NCI-H82 treated with DMSO at 0.1 percent for 48 hours (cell line): ENCODE measurements around the gene RALY.

Source experiments
- DNase-seq: peaks from one replicate; lab custom pipeline; 2025; ENCODE audit not compliant: unreplicated experiment; lab: John Stamatoyannopoulos, UW

RALY gene

GRCh38 chr20:34075647-34076046 is 81.9 kb downstream of the RALY start:
- DNase-seq, result no peak

- no peak for DNase-seq
These were observed 83.2 kb downstream of the RALY start for GRCh38 chr20:34076952-34077351.

- no peak for DNase-seq
These were observed 84.8 kb downstream of the RALY start for GRCh38 chr20:34078540-34078939.

GRCh38 chr20:34079818-34080217 is 86.1 kb downstream of the RALY start:
- DNase-seq, result no peak

GRCh38 chr20:34082232-34082887 is 88.6 kb downstream of the RALY start:
- no peak for DNase-seq

GRCh38 chr20:34083137-34083536 is 89.4 kb downstream of the RALY start:
- DNase-seq, result no peak

GRCh38 chr20:34083781-34084180 is 90.1 kb downstream of the RALY start:
- DNase-seq, result no peak

GRCh38 chr20:34084227-34084923 is 90.7 kb downstream of the RALY start:
- DNase-seq, result no peak

- no peak for DNase-seq
These were observed 91.9 kb downstream of the RALY start for GRCh38 chr20:34085544-34086040.

- no peak for DNase-seq
These were observed 94.8 kb downstream of the RALY start for GRCh38 chr20:34088305-34089174.

- DNase-seq, result no peak
These were observed 95.4 kb downstream of the RALY start for GRCh38 chr20:34089175-34089479.

- no peak for DNase-seq
These were observed 96.1 kb downstream of the RALY start for GRCh38 chr20:34089655-34090345.

GRCh38 chr20:34090645-34091044 is 96.9 kb downstream of the RALY start:
- no peak for DNase-seq

GRCh38 chr20:34091637-34092200 is 98.0 kb downstream of the RALY start:
- no peak for DNase-seq

- no peak for DNase-seq
These were observed 100.2 kb downstream of the RALY start for GRCh38 chr20:34093895-34094294.

- no peak for DNase-seq
These were observed 102.1 kb downstream of the RALY start for GRCh38 chr20:34095825-34096224.

GRCh38 chr20:34096699-34097444 is 103.2 kb downstream of the RALY start:
- DNase-seq, result no peak

GRCh38 chr20:34098570-34098969 is 104.9 kb downstream of the RALY start:
- no peak for DNase-seq

- DNase-seq, result no peak
These were observed 106.0 kb downstream of the RALY start for GRCh38 chr20:34099675-34100074.

- no peak for DNase-seq
These were observed 106.9 kb downstream of the RALY start for GRCh38 chr20:34100576-34100975.
